Common myeloid progenitor, CD34-positive (primary cell): ENCODE data around the gene ACSL6.
A peak's percentile ranks its signal among the peaks of the same experiment; 100 is the strongest.

Experiments
- CTCF ChIA-PET: fragments of 350-600 bp; sonication (Branson Sonifier 250); formaldehyde crosslinking; loops from one replicate; lab custom pipeline; 2021; ENCODE audit warnings: antibody characterized with exemption; lab: Charles Lee
- POLR2A ChIA-PET: fragments of 350-600 bp; sonication (Branson Sonifier 250); formaldehyde crosslinking; loops from one replicate; lab custom pipeline; 2021; ENCODE audit warnings: antibody characterized with exemption; lab: Charles Lee
- DNase-seq, 3 donors: peaks; one replicate each; pipeline versions ENCODE4 v3.0.0 to v3.0.0-alpha.2; 2013
- H3K27ac ChIP-seq, 2 experiments: 1 replicate in 1 of 2; 2 replicates in 1 of 2; pipeline ENCODE4 v1.7.0; 2013; ENCODE audit warnings: inconsistent platforms in 2 of 2, low read length in 2 of 2, mild to moderate bottlenecking in 2 of 2, low read depth in 1 of 2, moderate library complexity in 1 of 2; ENCODE audit not compliant: severe bottlenecking in 2 of 2, insufficient read depth in 1 of 2, poor library complexity in 1 of 2
- H3K27me3 ChIP-seq, 5 experiments: replicated peaks in 2 of 5; 1 replicate in 3 of 5; 2 replicates in 2 of 5; pipeline versions ENCODE4 v1.6.1 to v1.7.0; 2013; ENCODE audit warnings: low read length in 4 of 5, mild to moderate bottlenecking in 2 of 5, moderate library complexity in 2 of 5, inconsistent platforms in 1 of 5; ENCODE audit not compliant: insufficient read depth in 5 of 5, control insufficient read depth in 4 of 5
- H3K36me3 ChIP-seq, 4 experiments: 1 replicate in 2 of 4; 2 replicates in 2 of 4; pipeline versions ENCODE4 v1.6.1 to v1.7.0; 2013; ENCODE audit warnings: low read length in 3 of 4, control low read depth in 1 of 4, mild to moderate bottlenecking in 1 of 4; ENCODE audit not compliant: control insufficient read depth in 4 of 4, insufficient read depth in 4 of 4
- H3K4me1 ChIP-seq, 4 experiments: 1 replicate in 3 of 4; 2 replicates in 1 of 4; pipeline versions ENCODE4 v1.6.1 to v1.7.1; 2013; ENCODE audit warnings: low read length in 3 of 4, mild to moderate bottlenecking in 3 of 4, control low read depth in 1 of 4, inconsistent platforms in 1 of 4, moderate library complexity in 1 of 4; ENCODE audit not compliant: control insufficient read depth in 4 of 4, insufficient read depth in 4 of 4; ENCODE audit errors: control extremely low read depth in 1 of 4
- H3K4me3 ChIP-seq, 7 experiments: 1 replicate in 4 of 7; 2 replicates in 3 of 7; pipeline versions ENCODE4 v1.5.1 to v1.7.0; 2013; ENCODE audit warnings: mild to moderate bottlenecking in 7 of 7, low read length in 6 of 7, moderate library complexity in 6 of 7, inconsistent platforms in 2 of 7, low read depth in 2 of 7, control low read depth in 1 of 7; ENCODE audit not compliant: insufficient read depth in 4 of 7, control insufficient read depth in 1 of 7; ENCODE audit errors: extremely low read depth in 1 of 7
- H3K9me3 ChIP-seq, 5 experiments: 1 replicate in 4 of 5; 2 replicates in 1 of 5; pipeline versions ENCODE4 v1.6.1 to v1.7.1; 2013; ENCODE audit warnings: low read length in 4 of 5, mild to moderate bottlenecking in 2 of 5, inconsistent platforms in 1 of 5, low read depth in 1 of 5, moderate library complexity in 1 of 5; ENCODE audit not compliant: control insufficient read depth in 4 of 5, insufficient read depth in 2 of 5; ENCODE audit errors: control extremely low read depth in 1 of 5
- WGBS: methylation state at CpG from one replicate; pipeline ENCODE4 v1.1.5; 2013; ENCODE audit not compliant: insufficient coverage; 5-methylcytosine and 5-hydroxymethylcytosine counted together

The ACSL6 gene

DNA sequence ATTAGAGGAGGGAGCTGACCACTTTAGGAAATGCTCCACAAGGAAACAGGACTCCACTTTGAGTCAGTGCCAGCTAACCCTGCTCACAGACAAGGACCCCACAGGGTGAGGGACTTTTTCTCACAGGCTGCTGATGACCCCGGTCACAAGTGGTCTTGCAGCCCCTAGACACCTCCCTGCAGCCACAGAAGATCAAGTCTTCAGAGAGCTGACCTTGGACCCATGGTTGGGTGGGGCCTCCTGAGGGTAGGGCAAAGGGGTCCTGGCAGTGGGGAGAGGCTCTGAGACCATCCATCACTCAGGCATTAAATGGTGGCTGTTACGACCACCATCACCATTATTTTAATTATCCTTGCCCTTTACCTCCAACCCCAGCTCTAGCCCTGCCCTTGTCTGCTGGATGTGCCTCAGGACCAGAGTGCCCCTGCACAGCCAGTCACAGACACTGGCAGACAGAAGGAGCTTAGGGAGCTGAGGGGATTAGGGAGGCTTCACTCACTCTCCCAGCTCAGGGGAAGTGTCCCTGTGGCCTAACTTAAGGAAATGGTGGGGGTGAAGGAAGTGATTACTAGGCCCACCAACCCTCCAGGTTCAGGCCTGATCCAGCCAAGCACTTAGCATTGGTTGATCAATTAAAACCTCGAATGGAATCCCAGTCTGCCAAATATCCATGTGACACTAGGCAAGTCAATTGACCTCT is 1.6 kb downstream of the ACSL6 start:
- Histone ChIP-seq H3K36me3 (no peaks in the 10 kb centered on the region), H3K4me3 (no peak overlapping the region), H3K9me3 (no peaks in the 10 kb centered on the region), H3K27ac (no peak overlapping the region), H3K4me1 (peaks cover 0 to 14% (median 13%) of the 10 kb centered on the region in 4 experiments), H3K27me3 (peaks cover 0 to 41% (median 18%) of the 10 kb centered on the region in 5 experiments)
- WGBS: 89% methylated on average over 1 of the region's 3 CpGs
- DNase-seq: no peak
- ChIA-PET CTCF (interaction anchor here (0.7 to 8.1 kb wide), 16 partner anchors 10 to 591 kb away, joined by 3 to 126 read pairs (median 4); no protein-coding TSS in a partner anchor), POLR2A (no interaction called here)

DNA sequence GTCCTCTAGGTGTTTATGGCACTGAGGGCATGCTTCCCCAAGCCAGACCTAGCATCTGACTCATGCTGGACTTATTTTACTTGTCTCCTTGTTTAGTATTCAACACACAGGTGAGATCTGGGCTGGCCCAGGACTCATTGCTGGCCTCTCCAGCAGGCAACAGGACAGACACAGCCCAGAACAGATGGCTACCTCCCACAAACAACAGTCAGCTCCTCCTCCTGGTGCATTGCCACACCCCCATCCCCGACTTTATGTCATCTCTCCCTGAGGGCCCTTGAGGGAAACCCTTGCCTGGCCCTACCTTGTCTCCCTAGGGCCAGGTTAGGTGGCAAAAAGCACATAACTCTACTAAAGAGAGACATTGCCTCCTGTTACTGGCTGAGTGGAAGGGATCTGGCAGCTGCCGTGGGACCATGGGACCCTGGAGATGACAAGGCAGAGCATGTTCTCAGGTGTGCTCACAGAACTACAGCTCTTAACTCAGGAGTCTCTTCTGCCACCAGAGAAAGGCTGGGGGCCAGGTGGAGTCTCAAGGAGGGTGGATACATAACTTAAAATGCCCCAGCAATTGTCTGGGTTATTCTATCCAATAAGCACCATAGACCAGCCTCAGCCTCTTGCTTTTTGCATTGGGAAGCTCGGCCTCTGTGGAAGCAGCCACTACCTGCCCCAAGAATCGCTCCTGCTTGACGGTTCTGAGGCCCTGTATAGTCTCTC is 2.3 kb downstream of the ACSL6 start:
- ChIA-PET CTCF (interaction anchor here (0.6 to 8.1 kb wide), 22 partner anchors 9 to 590 kb away, joined by 3 to 126 read pairs (median 4); partner anchors contain the start of gene FNIP1), POLR2A (no interaction called here)

DNA sequence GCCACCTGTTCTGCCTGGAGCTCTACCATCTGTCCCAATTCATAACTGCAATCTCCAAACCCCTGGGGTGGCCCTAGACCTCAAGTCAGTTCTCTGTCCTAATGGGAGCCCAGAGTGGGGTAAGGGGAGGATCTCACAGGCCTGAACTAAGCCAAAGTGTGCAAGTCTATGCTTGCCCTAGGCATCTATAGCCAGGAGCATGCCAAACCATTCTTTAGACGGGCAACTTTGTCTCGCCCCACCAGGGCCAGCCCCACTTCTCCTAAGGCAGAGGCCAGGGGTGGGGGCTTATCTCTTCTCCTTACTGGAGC is 3.3 kb downstream of the ACSL6 start:
- POLR2A ChIA-PET: interaction anchor here (1.2 kb wide), 1 partner anchor 211 kb away, joined by 3 read pairs; the partner anchor contains the start of gene FNIP1

More for the DNA sequence above, 2.3 kb downstream of the ACSL6 start:
- no peaks in the 10 kb centered on the region for H3K9me3 ChIP-seq
- H3K27me3 ChIP-seq: peaks cover 0 to 41% (median 18%) of the 10 kb centered on the region in 5 experiments
- no peak for DNase-seq
- WGBS: 95% methylated on average over 5 of the region's 5 CpGs
- H3K27ac ChIP-seq: no peak overlapping the region
- H3K4me3 ChIP-seq: no peak overlapping the region
- peaks cover 0 to 14% (median 13%) of the 10 kb centered on the region in 4 experiments for H3K4me1 ChIP-seq
- H3K36me3 ChIP-seq: no peaks in the 10 kb centered on the region

DNA sequence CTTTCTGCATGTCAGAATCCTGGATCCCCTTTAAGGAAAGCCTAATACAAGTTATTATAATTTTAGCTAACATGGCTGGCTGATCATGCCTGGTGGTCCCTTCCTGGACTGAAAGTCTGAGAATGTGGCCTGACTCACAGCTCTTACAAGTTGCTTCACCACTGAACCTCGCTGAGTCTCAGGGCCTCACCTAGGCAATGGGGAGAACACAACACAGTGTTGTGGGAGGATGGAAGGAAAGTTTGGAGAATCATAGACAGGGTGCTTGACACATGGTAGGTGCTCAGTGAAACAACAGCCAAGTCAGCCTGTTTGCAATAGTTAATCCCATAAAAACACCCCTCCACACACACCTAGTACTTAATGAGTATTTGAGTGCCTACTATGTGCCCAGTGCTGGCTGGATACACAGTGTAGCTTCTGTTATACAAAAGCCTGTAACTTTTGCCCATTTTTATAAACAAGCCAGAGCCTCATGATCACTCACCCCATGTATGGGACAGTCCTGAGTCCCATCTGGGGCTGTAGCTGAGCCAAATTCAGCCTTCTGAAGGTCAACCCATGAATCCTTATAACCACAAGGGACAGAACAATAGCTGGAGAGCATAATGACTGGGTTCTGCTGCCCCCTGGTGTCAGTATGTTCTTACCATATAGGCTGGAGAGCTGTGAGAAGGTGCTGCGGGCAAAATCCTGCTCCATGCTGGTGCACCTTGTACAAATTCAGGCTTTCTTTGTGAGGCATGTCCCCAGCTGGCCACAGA is 3.9 kb downstream of the ACSL6 start:
- DNase-seq: peak; percentile 84 to 90 (median 85)
- H3K36me3 ChIP-seq: no peaks in the 10 kb centered on the region
- CTCF ChIA-PET: interaction anchor here (0.7 to 8.1 kb wide), 31 partner anchors 8 to 584 kb away, joined by 3 to 126 read pairs (median 4); partner anchors contain the start of gene FNIP1
- H3K27me3 ChIP-seq: peaks cover 0 to 37% (median 18%) of the 10 kb centered on the region in 5 experiments
- no peak overlapping the region for H3K27ac ChIP-seq
- no peak overlapping the region for H3K4me3 ChIP-seq
- H3K9me3 ChIP-seq: no peaks in the 10 kb centered on the region
- POLR2A ChIA-PET: interaction anchor here (1.2 kb wide), 1 partner anchor 211 kb away, joined by 3 read pairs; the partner anchor contains the start of gene FNIP1
- 0% methylated on average over 1 of the region's 2 CpGs for WGBS
- peaks cover 0 to 24% (median 20%) of the 10 kb centered on the region in 4 experiments for H3K4me1 ChIP-seq

More for the DNA sequence above, 3.3 kb downstream of the ACSL6 start:
- 100% methylated on average over 2 of the region's 2 CpGs for WGBS
- CTCF ChIA-PET: interaction anchor here (0.8 to 8.1 kb wide), 28 partner anchors 8 to 585 kb away, joined by 3 to 126 read pairs (median 5); partner anchors contain the start of gene FNIP1
- DNase-seq: no peak
- Histone ChIP-seq H3K27ac (no peak overlapping the region), H3K4me1 (peaks cover 0 to 19% (median 16%) of the 10 kb centered on the region in 4 experiments), H3K9me3 (no peaks in the 10 kb centered on the region), H3K36me3 (no peaks in the 10 kb centered on the region), H3K4me3 (no peak overlapping the region), H3K27me3 (peaks cover 0 to 39% (median 18%) of the 10 kb centered on the region in 5 experiments)

DNA sequence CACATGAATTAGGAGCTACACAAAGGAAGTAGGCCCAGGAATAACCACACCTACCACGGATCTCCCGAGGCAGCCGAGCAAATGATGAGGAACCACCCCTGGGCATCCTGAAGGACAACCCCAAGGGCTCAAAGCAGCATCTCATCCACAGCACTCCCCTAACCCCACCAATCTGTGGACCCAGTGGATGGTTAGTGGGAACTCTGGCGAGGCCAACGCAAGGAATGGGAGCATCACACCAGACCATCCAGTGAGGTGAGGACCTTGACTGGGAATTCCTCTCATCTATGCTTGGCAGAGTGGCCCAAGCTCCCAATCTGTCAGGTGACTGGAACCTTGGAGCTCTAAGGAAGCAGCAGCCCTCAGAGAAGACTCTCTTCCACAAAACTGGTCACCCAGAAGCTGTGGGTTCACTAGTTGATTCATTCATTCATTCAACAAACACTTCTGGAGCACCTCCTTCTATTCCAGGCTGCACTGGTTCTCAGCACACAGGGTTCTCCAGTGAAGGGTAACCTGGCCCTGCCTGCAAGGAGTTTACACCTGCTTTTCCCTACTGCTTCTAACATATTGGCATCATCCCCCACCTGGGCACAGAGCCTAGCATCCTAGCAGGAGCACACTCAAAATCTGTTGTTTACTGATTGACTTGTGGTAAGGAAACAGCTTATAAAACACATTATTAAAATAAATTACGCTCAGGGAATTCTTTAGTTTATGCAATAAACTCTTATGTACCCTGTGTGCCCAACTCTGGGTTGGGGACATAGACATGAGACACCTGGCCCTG is 4.9 kb downstream of the ACSL6 start:
- H3K27me3 ChIP-seq: peaks cover 0 to 27% (median 12%) of the 10 kb centered on the region in 5 experiments
- H3K36me3 ChIP-seq: no peaks in the 10 kb centered on the region
- H3K4me3 ChIP-seq: no peak overlapping the region
- H3K27ac ChIP-seq: no peak overlapping the region
- 95% methylated on average over 3 of the region's 6 CpGs for WGBS
- H3K4me1 ChIP-seq: peaks cover 0 to 29% (median 25%) of the 10 kb centered on the region in 4 experiments
- no peaks in the 10 kb centered on the region for H3K9me3 ChIP-seq
- ChIA-PET CTCF (interaction anchor here (0.7 to 8.1 kb wide), 21 partner anchors 10 to 583 kb away, joined by 3 to 126 read pairs (median 6); partner anchors contain the start of gene FNIP1), POLR2A (no interaction called here)
- no peak for DNase-seq

DNA sequence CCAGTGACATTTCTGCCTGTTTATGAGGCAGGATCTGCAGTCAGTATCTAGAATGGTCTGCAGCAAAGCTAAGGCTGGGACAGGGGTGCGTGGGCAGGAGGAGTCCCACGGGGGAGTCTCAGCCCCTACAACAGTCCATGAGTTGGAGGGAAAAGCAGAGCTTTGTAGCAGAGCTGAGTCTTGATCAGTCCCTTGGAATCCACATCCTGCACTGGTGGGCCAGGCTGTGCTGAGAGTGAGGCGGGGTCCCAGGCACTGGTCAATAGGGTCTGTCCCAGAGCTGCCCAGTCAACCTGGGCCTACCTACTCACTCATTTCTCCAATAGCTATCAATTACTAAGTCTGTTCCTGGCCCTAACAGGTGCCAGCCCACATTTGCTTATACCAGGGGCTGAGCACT is 5.9 kb downstream of the ACSL6 start:
- WGBS: 100% methylated on average over 3 of the region's 3 CpGs
- DNase-seq: no peak
- Histone ChIP-seq H3K27me3 (peaks cover 0 to 19% (median 7%) of the 10 kb centered on the region in 5 experiments), H3K4me3 (no peak overlapping the region), H3K9me3 (no peaks in the 10 kb centered on the region), H3K4me1 (peaks cover 4 to 31% (median 27%) of the 10 kb centered on the region in 4 experiments), H3K27ac (no peak overlapping the region), H3K36me3 (no peaks in the 10 kb centered on the region)
- POLR2A ChIA-PET: no interaction called here
- CTCF ChIA-PET: interaction anchor here (0.9 to 8.1 kb wide), 11 partner anchors 9 to 587 kb away, joined by 3 to 126 read pairs (median 10); partner anchors contain the start of gene FNIP1
